BJ (cell line): Measurements from ENCODE around the gene MEGF8. TPM values are rescaled to one million over a fixed set of nuclear protein-coding genes. Genes with fewer than 3 reads are reported as not detected.

Source experiments
- CTCF ChIA-PET: fragments of 350-600 bp; formaldehyde crosslinking; extraction: SDS; loops from one replicate; lab custom pipeline; 2021; ENCODE audit warnings: antibody characterized with exemption, inconsistent platforms; lab: Yijun Ruan, JAX
- POLR2A ChIA-PET: fragments of 300-600 bp; sonication (Branson Sonifier 250); formaldehyde crosslinking; extraction: SDS; loops from one replicate; lab custom pipeline; 2021; ENCODE audit warnings: antibody characterized with exemption; lab: Charles Lee
- DNase-seq: peaks from one replicate; pipeline ENCODE4 v3.0.0-alpha.2; 2011; ENCODE audit warnings: low read depth
- H3K27me3 ChIP-seq: 2 replicates; pipeline ENCODE4 v1.6.0; 2011; ENCODE audit warnings: low read length; ENCODE audit not compliant: control insufficient read depth, insufficient read depth
- H3K36me3 ChIP-seq: 2 replicates; pipeline ENCODE4 v1.5.1; 2011; ENCODE audit warnings: low read length; ENCODE audit not compliant: control insufficient read depth, insufficient read depth
- H3K4me3 ChIP-seq: 2 replicates; pipeline ENCODE4 v1.5.1; 2011; ENCODE audit warnings: low read depth, mild to moderate bottlenecking, control low read depth, low read length
- polyA plus RNA-seq: library from polyadenylated mRNA; depleted of rRNA; stranded (reverse); fragments of >200 nt; gene quantifications from 2 replicates; pipeline ENCODE4 v1.2.3, GENCODE V29; 2011
- TF ChIP-seq, protein P1 (sequence below): IDR thresholded peaks from 2 replicates; pipeline ENCODE4 v1.5.1; 2011; ENCODE audit warnings: low read depth, mild to moderate bottlenecking, control low read depth, inconsistent platforms, low read length, moderate library complexity; ENCODE audit not compliant: insufficient read depth

MEGF8 gene
- polyA plus RNA-seq, 1 experiment = 9.6 TPM

DNA sequence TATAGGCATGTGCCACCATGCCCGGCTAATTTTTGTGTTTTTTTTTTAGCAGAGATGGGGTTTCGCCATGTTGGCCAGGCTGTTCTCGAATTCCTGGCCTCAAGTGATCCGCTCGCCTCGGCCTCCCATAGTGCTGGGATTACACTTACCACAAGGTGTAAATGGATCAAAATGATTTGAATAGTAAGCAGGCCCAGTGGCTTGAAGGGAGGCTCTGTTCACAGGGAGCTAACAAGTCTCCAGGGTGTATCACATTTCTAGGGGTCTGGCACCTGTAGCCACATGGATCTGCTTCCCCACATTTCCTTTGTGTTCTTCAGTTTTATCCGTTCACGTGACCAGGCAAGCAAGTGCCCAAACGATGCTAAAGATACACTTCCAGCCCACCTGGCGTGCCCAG lies 78.2 kb downstream of the MEGF8 start:
- Histone ChIP-seq H3K4me3 (no peak overlapping the region), H3K27me3 (no peaks in the 10 kb centered on the region), H3K36me3 (peaks cover 4% of the 10 kb centered on the region)
- POLR2A ChIA-PET = no interaction called here
- TF ChIP-seq, protein P1, sequence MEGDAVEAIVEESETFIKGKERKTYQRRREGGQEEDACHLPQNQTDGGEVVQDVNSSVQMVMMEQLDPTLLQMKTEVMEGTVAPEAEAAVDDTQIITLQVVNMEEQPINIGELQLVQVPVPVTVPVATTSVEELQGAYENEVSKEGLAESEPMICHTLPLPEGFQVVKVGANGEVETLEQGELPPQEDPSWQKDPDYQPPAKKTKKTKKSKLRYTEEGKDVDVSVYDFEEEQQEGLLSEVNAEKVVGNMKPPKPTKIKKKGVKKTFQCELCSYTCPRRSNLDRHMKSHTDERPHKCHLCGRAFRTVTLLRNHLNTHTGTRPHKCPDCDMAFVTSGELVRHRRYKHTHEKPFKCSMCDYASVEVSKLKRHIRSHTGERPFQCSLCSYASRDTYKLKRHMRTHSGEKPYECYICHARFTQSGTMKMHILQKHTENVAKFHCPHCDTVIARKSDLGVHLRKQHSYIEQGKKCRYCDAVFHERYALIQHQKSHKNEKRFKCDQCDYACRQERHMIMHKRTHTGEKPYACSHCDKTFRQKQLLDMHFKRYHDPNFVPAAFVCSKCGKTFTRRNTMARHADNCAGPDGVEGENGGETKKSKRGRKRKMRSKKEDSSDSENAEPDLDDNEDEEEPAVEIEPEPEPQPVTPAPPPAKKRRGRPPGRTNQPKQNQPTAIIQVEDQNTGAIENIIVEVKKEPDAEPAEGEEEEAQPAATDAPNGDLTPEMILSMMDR = no peak
- no peak for DNase-seq
- CTCF ChIA-PET = no interaction called here

DNA sequence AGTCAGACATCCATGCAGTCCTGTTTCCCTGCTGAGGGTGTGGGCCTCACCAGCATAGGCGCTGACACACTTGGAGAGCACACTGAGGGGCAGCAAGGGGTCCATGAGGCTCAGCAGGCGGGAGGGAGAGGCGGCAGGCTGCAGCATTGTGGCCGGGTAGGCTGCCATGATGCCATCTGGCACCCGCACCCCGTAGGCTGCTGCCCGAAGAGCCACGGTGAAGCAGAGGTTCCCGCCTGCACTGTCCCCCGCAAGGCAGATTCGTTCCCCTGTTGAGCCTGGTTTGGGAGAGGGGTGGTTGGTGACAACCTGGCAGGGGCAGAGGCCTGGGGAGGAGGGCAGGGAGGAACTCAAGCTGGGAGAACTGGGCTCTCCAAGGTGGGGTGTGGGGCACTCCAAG lies 80.7 kb downstream of the MEGF8 start:
- Histone ChIP-seq H3K27me3 (no peaks in the 10 kb centered on the region), H3K36me3 (peaks cover 4% of the 10 kb centered on the region), H3K4me3 (no peak overlapping the region)
- DNase-seq = no peak
- TF ChIP-seq, protein P1 = no peak
- POLR2A ChIA-PET = no interaction called here
- CTCF ChIA-PET = interaction anchor here (1.0 to 1.2 kb wide), 2 partner anchors 10 to 34 kb away, joined by 3 read pairs; no protein-coding TSS in a partner anchor

DNA sequence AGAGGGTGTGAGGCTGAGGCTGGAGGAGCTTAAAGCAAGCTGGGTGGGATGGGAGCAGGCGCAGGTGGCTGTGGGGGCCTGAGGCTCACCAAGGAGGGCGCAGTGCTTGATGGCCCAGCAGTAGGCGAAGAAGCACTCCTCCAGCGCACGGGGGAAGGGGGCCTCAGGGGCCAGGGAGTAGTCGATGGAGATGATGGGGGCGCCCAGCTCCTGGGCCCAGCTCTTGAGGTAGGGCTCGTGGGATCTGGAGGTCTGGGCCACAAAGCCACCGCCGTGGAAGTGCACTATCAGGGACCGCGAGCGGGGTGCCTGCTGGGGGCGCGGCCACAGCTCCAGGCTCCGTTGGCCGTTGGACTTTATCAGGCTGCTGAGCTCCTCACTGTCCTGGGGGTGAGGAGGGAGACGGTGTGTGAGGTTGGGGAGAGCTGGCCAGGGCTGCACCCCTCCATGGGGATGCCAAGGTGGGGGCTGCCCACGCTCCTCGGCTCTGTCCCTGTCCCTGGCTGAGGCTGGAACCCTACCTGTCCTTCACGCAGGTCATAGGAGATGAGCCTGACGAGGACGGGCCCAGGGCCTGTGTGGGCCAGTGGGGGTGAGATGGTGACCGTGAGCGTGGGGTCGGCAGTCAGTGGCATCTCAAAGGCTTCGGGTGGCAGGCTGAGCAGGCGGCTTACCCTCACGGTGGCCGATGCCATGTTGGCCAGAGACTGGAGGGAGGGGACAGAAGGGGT lies 81.8 kb downstream of the MEGF8 start:
- no peaks in the 10 kb centered on the region for H3K27me3 ChIP-seq
- CTCF ChIA-PET = interaction anchor here (0.5 to 1.6 kb wide), 3 partner anchors 9 to 33 kb away, joined by 3 to 4 read pairs (median 3); no protein-coding TSS in a partner anchor
- H3K4me3 ChIP-seq = no peak overlapping the region
- TF ChIP-seq, protein P1 = no peak
- POLR2A ChIA-PET = no interaction called here
- H3K36me3 ChIP-seq = peaks cover 4% of the 10 kb centered on the region
- DNase-seq = no peak

DNA sequence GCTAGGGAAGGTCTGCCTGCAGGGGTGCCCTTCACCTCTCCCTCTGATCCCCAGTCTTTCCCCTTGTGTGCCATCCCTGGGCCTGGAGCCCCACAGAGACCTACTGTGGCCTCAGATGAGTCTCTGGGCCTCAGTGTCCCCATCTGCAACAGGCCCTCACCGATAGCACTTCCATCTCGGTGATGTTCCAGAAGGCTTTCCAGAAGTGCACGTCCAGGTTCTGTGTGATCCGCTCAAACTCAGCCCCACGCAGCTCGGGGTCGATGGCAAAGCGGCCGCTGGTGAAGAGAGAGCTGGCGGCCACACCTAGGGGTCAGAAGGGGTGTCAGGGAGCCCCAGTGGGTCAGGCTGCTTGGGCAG lies 82.4 kb downstream of the MEGF8 start:
- POLR2A ChIA-PET = no interaction called here
- peaks cover 4% of the 10 kb centered on the region for H3K36me3 ChIP-seq
- TF ChIP-seq, protein P1 = no peak
- H3K4me3 ChIP-seq = no peak overlapping the region
- DNase-seq = no peak
- CTCF ChIA-PET = interaction anchor here (0.6 to 1.6 kb wide), 2 partner anchors 11 to 27 kb away, joined by 3 to 4 read pairs; no protein-coding TSS in a partner anchor
- no peaks in the 10 kb centered on the region for H3K27me3 ChIP-seq

DNA sequence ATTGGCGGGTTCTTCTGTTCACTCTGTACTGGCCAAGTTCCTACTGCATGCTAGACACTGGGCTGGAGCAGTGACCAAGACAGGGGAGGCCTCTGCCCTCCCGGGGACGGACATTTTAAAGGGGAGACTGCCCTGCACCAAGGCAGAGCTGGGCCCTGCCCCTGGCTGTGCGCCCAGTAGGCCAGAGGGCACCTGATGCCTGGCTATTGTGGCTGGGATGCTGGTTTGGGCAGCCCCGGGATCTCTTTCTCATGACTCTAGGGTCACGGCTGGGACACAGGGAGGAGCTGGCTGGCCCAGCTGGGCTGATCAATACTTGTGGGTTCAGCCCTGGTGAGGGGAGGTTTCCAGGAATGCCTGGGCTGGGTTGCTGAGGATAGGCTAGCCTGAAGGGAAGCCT lies 84.0 kb downstream of the MEGF8 start:
- TF ChIP-seq, protein P1 = no peak
- Histone ChIP-seq H3K36me3 (peaks cover 4% of the 10 kb centered on the region), H3K27me3 (no peaks in the 10 kb centered on the region), H3K4me3 (no peak overlapping the region)
- ChIA-PET POLR2A (no interaction called here), CTCF (interaction anchor here (1.4 to 2.3 kb wide), 2 partner anchors 9 to 29 kb away, joined by 7 to 8 read pairs; no protein-coding TSS in a partner anchor)
- DNase-seq = no peak
